Panc1 (cell line): Measurements from ENCODE around the gene PRDX5. TPM values are rescaled to one million over a fixed set of nuclear protein-coding genes. Genes with fewer than 3 reads are reported as not detected.

Experiments used
- ATAC-seq: fragments of 200-7000 bp; cut with Tn5 transposase; 2 replicates; pipeline ENCODE4 v1.9.1; 2020; ENCODE audit warnings: mild to moderate bottlenecking, moderate library complexity
- BruUV-seq: library from RNA; stranded (reverse); fragments of 400-500 nt; replicated peaks from 2 replicates; lab custom pipeline; 2021; lab: Mats Ljungman, UMichigan
- CTCF ChIA-PET: fragments of 300-600 bp; sonication (Branson Sonifier 250); formaldehyde crosslinking; loops from one replicate; lab custom pipeline; 2022; ENCODE audit warnings: antibody characterized with exemption; lab: Charles Lee
- POLR2A ChIA-PET: fragments of 300-600 bp; sonication (Branson Sonifier 250); formaldehyde crosslinking; loops from one replicate; lab custom pipeline; 2022; ENCODE audit warnings: antibody characterized with exemption; lab: Charles Lee
- DNase-seq: peaks from one replicate; pipeline ENCODE4 v3.0.0-alpha.2; 2010; ENCODE audit warnings: low read depth, low spot score
- H3K27ac ChIP-seq: 2 replicates; pipeline ENCODE4 v1.5.1; 2011; ENCODE audit warnings: mild to moderate bottlenecking, low read length, inconsistent platforms
- H3K27me3 ChIP-seq: fragments of 200-500 bp; sonication (Bioruptor generic); 2 replicates; pipeline ENCODE4 v1.6.0; 2014; ENCODE audit warnings: low read length, inconsistent platforms; ENCODE audit not compliant: control insufficient read depth, insufficient read depth
- H3K36me3 ChIP-seq: fragments of 200-500 bp; sonication (Bioruptor generic); 2 replicates; pipeline ENCODE4 v1.5.1; 2014; ENCODE audit warnings: inconsistent platforms, mild to moderate bottlenecking, low read length, moderate library complexity; ENCODE audit not compliant: control insufficient read depth, insufficient read depth
- H3K4me1 ChIP-seq: 2 replicates; pipeline ENCODE4 v1.5.1; 2011; ENCODE audit warnings: inconsistent platforms, mild to moderate bottlenecking, low read length, moderate library complexity; ENCODE audit not compliant: control insufficient read depth, insufficient read depth
- H3K4me3 ChIP-seq, 2 experiments: 2 replicates each; pipeline ENCODE4 v1.5.1; 2011 to 2012; ENCODE audit warnings: low read depth in 2 of 2, low read length in 2 of 2, mild to moderate bottlenecking in 2 of 2, inconsistent platforms in 1 of 2, moderate library complexity in 1 of 2
- H3K9me3 ChIP-seq: fragments of 200-500 bp; sonication (Bioruptor generic); 2 replicates; pipeline ENCODE4 v1.5.1; 2014; ENCODE audit warnings: low read depth, mild to moderate bottlenecking, inconsistent platforms, low read length, moderate library complexity; ENCODE audit not compliant: control insufficient read depth, insufficient read depth
- POLR2AphosphoS5 ChIP-seq: IDR thresholded peaks from 2 replicates; pipeline ENCODE4 v1.6.1; 2012; ENCODE audit warnings: mild to moderate bottlenecking, low read depth, low read length, moderate library complexity
- SIN3A ChIP-seq: IDR thresholded peaks from 2 replicates; pipeline ENCODE4 v1.6.1; 2012; ENCODE audit warnings: low read depth, mild to moderate bottlenecking, low read length, moderate library complexity, borderline replicate concordance; ENCODE audit not compliant: insufficient read depth
- TCF7L2 ChIP-seq: IDR thresholded peaks from 2 replicates; pipeline ENCODE4 v1.6.1; 2011; ENCODE audit warnings: mild to moderate bottlenecking, low read depth, low read length, inconsistent platforms
- in situ Hi-C: cut with HindIII; loops from 2 replicates; pipeline ENCODE4 v1.10.0; 2016; ENCODE audit warnings: low sequenced_read_pairs, low pct_unique_long_range_greater_than_20kb
- intact Hi-C: fragments of 100-400 bp; cut with micrococcal nuclease; formaldehyde crosslinking; loops from one replicate; pipeline ENCODE4 v1.10.0; 2022; ENCODE audit not compliant: unreplicated experiment
- total RNA-seq: library from RNA; stranded (reverse); gene quantifications from one replicate; pipeline ENCODE4 v1.2.1, GENCODE V29; 2021; ENCODE audit not compliant: unreplicated experiment
- TF ChIP-seq, protein P1 (sequence below), 2 experiments: IDR thresholded peaks; 2 replicates each; pipeline ENCODE4 v1.6.1; 2011 to 2012; ENCODE audit warnings: low read depth in 2 of 2, control low read depth in 1 of 2, low read length in 1 of 2, mild to moderate bottlenecking in 1 of 2, moderate library complexity in 1 of 2; ENCODE audit not compliant: insufficient read depth in 1 of 2
- TF ChIP-seq, protein P2 (sequence below): fragments of 450-650 bp; IDR thresholded peaks from 2 replicates; pipeline ENCODE4 v1.5.1; 2017; ENCODE audit warnings: mild to moderate bottlenecking

The PRDX5 gene
- total RNA-seq, 1 experiment from 2014 or later, result 492 TPM

DNA sequence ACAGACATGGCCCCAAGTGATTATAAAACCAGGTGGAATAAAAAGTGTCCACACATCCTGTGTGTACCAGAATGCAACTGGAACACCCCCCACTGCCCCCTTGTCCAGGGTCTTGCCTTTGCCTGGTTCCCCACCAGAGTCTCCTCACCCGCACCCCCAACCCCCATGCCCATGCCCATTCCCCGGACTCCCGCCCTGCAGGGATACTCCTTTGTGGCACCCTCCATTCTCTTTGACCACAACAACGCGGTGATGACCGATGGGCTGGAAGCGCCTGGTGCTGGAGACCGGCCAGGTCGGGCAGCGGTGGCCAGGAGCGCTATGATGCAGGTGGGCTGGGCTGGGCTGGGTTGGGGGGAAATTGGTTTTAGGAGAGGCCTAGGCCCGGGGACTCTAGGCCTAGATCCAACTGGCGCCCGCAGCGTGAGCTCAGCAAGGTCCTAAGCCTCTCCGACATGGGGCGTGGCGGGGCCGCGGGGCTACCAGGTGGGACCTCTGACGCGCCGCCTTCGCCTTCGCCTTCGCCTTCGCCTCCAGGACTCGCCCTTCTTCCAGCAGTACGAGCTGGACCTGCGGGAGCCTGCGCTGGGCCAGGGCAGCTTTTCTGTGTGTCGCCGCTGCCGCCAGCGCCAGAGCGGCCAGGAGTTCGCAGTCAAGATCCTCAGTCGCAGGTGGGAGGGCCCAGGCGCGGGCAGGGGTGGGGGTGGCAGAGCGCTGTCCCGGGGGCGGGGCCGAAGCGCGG is 50.2 kb downstream of the PRDX5 start:
- POLR2A ChIA-PET, result no interaction called here
- ATAC-seq (no peak), DNase-seq (no peak)
- in situ Hi-C loops (no loop called here), intact Hi-C loops (no loop called here)
- H3K4me3 ChIP-seq, result no peak overlapping the region
- peaks cover 5% of the 10 kb centered on the region; the same call in 1 of the 2 replicates for H3K4me1 ChIP-seq
- CTCF ChIA-PET, result interaction anchor here (0.5 kb wide), 1 partner anchor 9 kb away, joined by 4 read pairs; no protein-coding TSS in a partner anchor
- TF ChIP-seq POLR2AphosphoS5 (no peak), TCF7L2 (no peak), SIN3A (no peak)
- TF ChIP-seq, protein P1, sequence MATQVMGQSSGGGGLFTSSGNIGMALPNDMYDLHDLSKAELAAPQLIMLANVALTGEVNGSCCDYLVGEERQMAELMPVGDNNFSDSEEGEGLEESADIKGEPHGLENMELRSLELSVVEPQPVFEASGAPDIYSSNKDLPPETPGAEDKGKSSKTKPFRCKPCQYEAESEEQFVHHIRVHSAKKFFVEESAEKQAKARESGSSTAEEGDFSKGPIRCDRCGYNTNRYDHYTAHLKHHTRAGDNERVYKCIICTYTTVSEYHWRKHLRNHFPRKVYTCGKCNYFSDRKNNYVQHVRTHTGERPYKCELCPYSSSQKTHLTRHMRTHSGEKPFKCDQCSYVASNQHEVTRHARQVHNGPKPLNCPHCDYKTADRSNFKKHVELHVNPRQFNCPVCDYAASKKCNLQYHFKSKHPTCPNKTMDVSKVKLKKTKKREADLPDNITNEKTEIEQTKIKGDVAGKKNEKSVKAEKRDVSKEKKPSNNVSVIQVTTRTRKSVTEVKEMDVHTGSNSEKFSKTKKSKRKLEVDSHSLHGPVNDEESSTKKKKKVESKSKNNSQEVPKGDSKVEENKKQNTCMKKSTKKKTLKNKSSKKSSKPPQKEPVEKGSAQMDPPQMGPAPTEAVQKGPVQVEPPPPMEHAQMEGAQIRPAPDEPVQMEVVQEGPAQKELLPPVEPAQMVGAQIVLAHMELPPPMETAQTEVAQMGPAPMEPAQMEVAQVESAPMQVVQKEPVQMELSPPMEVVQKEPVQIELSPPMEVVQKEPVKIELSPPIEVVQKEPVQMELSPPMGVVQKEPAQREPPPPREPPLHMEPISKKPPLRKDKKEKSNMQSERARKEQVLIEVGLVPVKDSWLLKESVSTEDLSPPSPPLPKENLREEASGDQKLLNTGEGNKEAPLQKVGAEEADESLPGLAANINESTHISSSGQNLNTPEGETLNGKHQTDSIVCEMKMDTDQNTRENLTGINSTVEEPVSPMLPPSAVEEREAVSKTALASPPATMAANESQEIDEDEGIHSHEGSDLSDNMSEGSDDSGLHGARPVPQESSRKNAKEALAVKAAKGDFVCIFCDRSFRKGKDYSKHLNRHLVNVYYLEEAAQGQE (IDR thresholded peaks at IDR 0.05; ENCODE audit: insufficient read depth in 1 of 2, low read depth in 2 of 2, low read length in 1 of 2), result no peak
- TF ChIP-seq, protein P2, sequence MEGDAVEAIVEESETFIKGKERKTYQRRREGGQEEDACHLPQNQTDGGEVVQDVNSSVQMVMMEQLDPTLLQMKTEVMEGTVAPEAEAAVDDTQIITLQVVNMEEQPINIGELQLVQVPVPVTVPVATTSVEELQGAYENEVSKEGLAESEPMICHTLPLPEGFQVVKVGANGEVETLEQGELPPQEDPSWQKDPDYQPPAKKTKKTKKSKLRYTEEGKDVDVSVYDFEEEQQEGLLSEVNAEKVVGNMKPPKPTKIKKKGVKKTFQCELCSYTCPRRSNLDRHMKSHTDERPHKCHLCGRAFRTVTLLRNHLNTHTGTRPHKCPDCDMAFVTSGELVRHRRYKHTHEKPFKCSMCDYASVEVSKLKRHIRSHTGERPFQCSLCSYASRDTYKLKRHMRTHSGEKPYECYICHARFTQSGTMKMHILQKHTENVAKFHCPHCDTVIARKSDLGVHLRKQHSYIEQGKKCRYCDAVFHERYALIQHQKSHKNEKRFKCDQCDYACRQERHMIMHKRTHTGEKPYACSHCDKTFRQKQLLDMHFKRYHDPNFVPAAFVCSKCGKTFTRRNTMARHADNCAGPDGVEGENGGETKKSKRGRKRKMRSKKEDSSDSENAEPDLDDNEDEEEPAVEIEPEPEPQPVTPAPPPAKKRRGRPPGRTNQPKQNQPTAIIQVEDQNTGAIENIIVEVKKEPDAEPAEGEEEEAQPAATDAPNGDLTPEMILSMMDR, result no peak
- no peaks in the 10 kb centered on the region for H3K27me3 ChIP-seq
- H3K36me3 ChIP-seq, result peaks cover 3% of the 10 kb centered on the region; the same call in 1 of the 2 replicates
- no peak overlapping the region for H3K27ac ChIP-seq
- no TSS peak for BruUV-seq
- H3K9me3 ChIP-seq, result no peaks in the 10 kb centered on the region

DNA sequence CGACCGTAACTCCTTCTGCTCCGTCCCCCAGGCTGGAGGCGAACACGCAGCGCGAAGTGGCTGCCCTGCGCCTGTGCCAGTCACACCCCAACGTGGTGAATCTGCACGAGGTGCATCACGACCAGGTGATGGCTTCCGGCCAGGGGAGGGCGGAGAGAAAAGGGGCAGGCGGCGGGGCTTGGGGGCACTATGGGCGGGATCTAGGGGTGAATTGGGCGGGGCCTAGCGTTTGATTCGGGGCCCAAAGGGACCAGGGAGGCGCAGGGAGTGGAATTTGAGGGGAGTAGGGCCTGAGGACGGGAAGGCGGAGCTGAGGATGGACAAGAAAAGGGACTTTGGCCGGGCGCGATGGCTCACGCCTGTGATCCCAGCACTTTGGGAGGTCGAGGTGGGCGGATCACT is 50.8 kb downstream of the PRDX5 start:
- H3K4me1 ChIP-seq, result peaks cover 5% of the 10 kb centered on the region; the same call in 1 of the 2 replicates
- DNase-seq (no peak), ATAC-seq (no peak)
- H3K27ac ChIP-seq, result no peak overlapping the region
- TF ChIP-seq, protein P2, result no peak
- TF ChIP-seq, protein P1 (IDR thresholded peaks at IDR 0.05; ENCODE audit: insufficient read depth in 1 of 2, low read depth in 2 of 2, low read length in 1 of 2), result no peak
- TF ChIP-seq POLR2AphosphoS5, result no peak
- no peak for TF ChIP-seq TCF7L2
- TF ChIP-seq SIN3A, result no peak
- H3K36me3 ChIP-seq, result peaks cover 2% of the 10 kb centered on the region; the same call in 1 of the 2 replicates
- no peaks in the 10 kb centered on the region for H3K27me3 ChIP-seq
- ChIA-PET CTCF (interaction anchor here (0.5 to 0.6 kb wide), 2 partner anchors 8 to 70 kb away, joined by 4 to 12 read pairs; no protein-coding TSS in a partner anchor), POLR2A (no interaction called here)
- BruUV-seq, result no TSS peak
- H3K9me3 ChIP-seq, result no peaks in the 10 kb centered on the region
- no peak overlapping the region for H3K4me3 ChIP-seq
- intact Hi-C loops (no loop called here), in situ Hi-C loops (no loop called here)
